H1 (cell line): ENCODE data around the gene PAGE5. TPM values are rescaled to one million over a fixed set of nuclear protein-coding genes. Genes with fewer than 3 reads are reported as not detected.

Experiments
- CTCF ChIA-PET: fragments of 300-600 bp; sonication (Branson Sonifier 250); formaldehyde crosslinking; loops from one replicate; lab custom pipeline; 2021; ENCODE audit not compliant: partially characterized antibody; lab: Charles Lee
- POLR2A ChIA-PET: fragments of 300-600 bp; sonication (Branson Sonifier 250); formaldehyde crosslinking; loops from one replicate; lab custom pipeline; 2021; ENCODE audit warnings: inconsistent platforms; ENCODE audit not compliant: partially characterized antibody; lab: Charles Lee
- DNase-seq, 2 experiments: peaks; one replicate each; pipeline versions ENCODE4 v3.0.0 to v3.0.0-alpha.2; 2010 to 2022; ENCODE audit warnings: low spot score in 2 of 2, low read depth in 1 of 2, mixed read lengths in 1 of 2
- FAIRE-seq: peaks from 2 replicates; lab custom pipeline; 2011; peaks lifted over from hg19 to GRCh38; lab: Jason Lieb, UNC
- H2AFZ ChIP-seq: 2 replicates; pipeline ENCODE4 v1.8.1; 2012; ENCODE audit warnings: low read length, inconsistent platforms
- H2AK5ac ChIP-seq: 2 replicates; pipeline ENCODE4 v1.6.1; 2013; ENCODE audit warnings: low read depth, low read length
- H2BK120ac ChIP-seq: replicated peaks from 2 replicates; pipeline ENCODE3; 2013; ENCODE audit warnings: low read depth, low read length, inconsistent platforms
- H2BK12ac ChIP-seq: 2 replicates; pipeline ENCODE4 v1.6.1; 2013; ENCODE audit warnings: low read depth, low read length
- H2BK15ac ChIP-seq: 2 replicates; pipeline ENCODE4 v1.6.1; 2013; ENCODE audit warnings: low read length
- H2BK20ac ChIP-seq: 2 replicates; pipeline ENCODE4 v1.6.1; 2013; ENCODE audit warnings: low read length
- H2BK5ac ChIP-seq: 2 replicates; pipeline ENCODE4 v1.6.1; 2013; ENCODE audit warnings: low read depth, low read length
- H3K14ac ChIP-seq: 2 replicates; pipeline ENCODE4 v1.6.1; 2013; ENCODE audit warnings: inconsistent platforms; ENCODE audit not compliant: insufficient read length
- H3K18ac ChIP-seq: 2 replicates; pipeline ENCODE4 v1.6.1; 2013; ENCODE audit warnings: low read length; ENCODE audit errors: extremely low read depth
- H3K23ac ChIP-seq: 2 replicates; pipeline ENCODE4 v1.6.1; 2013; ENCODE audit warnings: inconsistent platforms; ENCODE audit not compliant: insufficient read length
- H3K23me2 ChIP-seq: 2 replicates; pipeline ENCODE4 v1.6.1; 2013; ENCODE audit warnings: low read depth, low read length
- H3K27ac ChIP-seq: 2 replicates; pipeline ENCODE4 v1.6.1; 2011; ENCODE audit warnings: low read depth, low read length, inconsistent platforms
- H3K27me3 ChIP-seq, 4 experiments: replicated peaks in 1 of 4; 1 replicate in 1 of 4; 2 replicates in 3 of 4; pipeline versions ENCODE4 v1.6.1 to v1.8.1; 2011 to 2013; ENCODE audit warnings: low read length in 3 of 4, mild to moderate bottlenecking in 3 of 4, inconsistent platforms in 2 of 4, mixed read lengths in 2 of 4, moderate library complexity in 1 of 4; ENCODE audit not compliant: control insufficient read depth in 3 of 4, insufficient read depth in 3 of 4; ENCODE audit errors: extremely low read depth in 1 of 4
- H3K36me3 ChIP-seq, 4 experiments: 2 replicates each; pipeline versions ENCODE4 v1.6.1 to v1.8.1; 2011 to 2013; ENCODE audit warnings: mild to moderate bottlenecking in 4 of 4, low read length in 3 of 4, moderate library complexity in 2 of 4, control low read depth in 1 of 4, inconsistent platforms in 1 of 4; ENCODE audit not compliant: insufficient read depth in 4 of 4, control insufficient read depth in 2 of 4
- H3K4ac ChIP-seq: replicated peaks from 2 replicates; pipeline ENCODE3; 2013; ENCODE audit warnings: low read length, low read depth, mixed read lengths, inconsistent platforms; ENCODE audit not compliant: insufficient read length
- H3K4me1 ChIP-seq, 4 experiments: replicated peaks in 1 of 4; 1 replicate in 1 of 4; 2 replicates in 3 of 4; pipeline versions ENCODE4 v1.6.1 to v1.8.1; 2011 to 2013; ENCODE audit warnings: low read length in 3 of 4, inconsistent platforms in 2 of 4, mixed read lengths in 1 of 4; ENCODE audit not compliant: insufficient read depth in 4 of 4, control insufficient read depth in 3 of 4
- H3K4me2 ChIP-seq, 2 experiments: 2 replicates each; pipeline versions ENCODE4 v1.6.1 to v1.8.1; 2011 to 2013; ENCODE audit warnings: low read depth in 2 of 2, low read length in 2 of 2, control low read depth in 1 of 2, inconsistent platforms in 1 of 2, mild to moderate bottlenecking in 1 of 2; ENCODE audit not compliant: insufficient read depth in 1 of 2
- H3K4me3 ChIP-seq, 4 experiments: fragments of 200-600, 300-600 bp in 1 of 4; sonication (generic), shearing (Covaris generic), sonication (Bioruptor Twin) in 1 of 4; 2 replicates each; pipeline versions ENCODE4 v1.5.1 to v1.8.1; 2011 to 2016; ENCODE audit warnings: low read length in 4 of 4, low read depth in 3 of 4, control low read depth in 2 of 4, inconsistent platforms in 2 of 4, mild to moderate bottlenecking in 2 of 4, mixed read lengths in 1 of 4, moderate library complexity in 1 of 4; ENCODE audit not compliant: insufficient read depth in 2 of 4; ENCODE audit errors: extremely low read depth in 1 of 4
- H3K56ac ChIP-seq: replicated peaks from 2 replicates; pipeline ENCODE3; 2013; ENCODE audit warnings: low read depth, mild to moderate bottlenecking, mixed read lengths, low read length, inconsistent platforms; ENCODE audit not compliant: insufficient read length
- H3K79me1 ChIP-seq: 2 replicates; pipeline ENCODE4 v1.6.1; 2013; ENCODE audit warnings: low read depth, low read length, control low read depth
- H3K79me2 ChIP-seq, 2 experiments: 2 replicates each; pipeline versions ENCODE4 v1.6.1 to v1.8.1; 2012 to 2013; ENCODE audit warnings: low read length in 2 of 2, mild to moderate bottlenecking in 2 of 2, inconsistent platforms in 1 of 2; ENCODE audit not compliant: insufficient read depth in 2 of 2, control insufficient read depth in 1 of 2
- H3K9ac ChIP-seq, 4 experiments: replicated peaks in 1 of 4; 1 replicate in 1 of 4; 2 replicates in 3 of 4; pipeline versions ENCODE4 v1.6.1 to v1.8.1; 2011 to 2013; ENCODE audit warnings: low read depth in 3 of 4, low read length in 3 of 4, control low read depth in 2 of 4, mild to moderate bottlenecking in 2 of 4, moderate library complexity in 2 of 4, inconsistent platforms in 1 of 4; ENCODE audit errors: extremely low read depth in 1 of 4
- H3K9me3 ChIP-seq, 2 experiments: 2 replicates each; pipeline versions ENCODE4 v1.6.1 to v1.8.1; 2012 to 2013; ENCODE audit warnings: mild to moderate bottlenecking in 2 of 2, moderate library complexity in 2 of 2, control low read depth in 1 of 2, inconsistent platforms in 1 of 2, low read depth in 1 of 2, low read length in 1 of 2, mixed read lengths in 1 of 2; ENCODE audit not compliant: insufficient read depth in 2 of 2
- H4K20me1 ChIP-seq, 2 experiments: replicated peaks in 1 of 2; 2 replicates each; pipeline versions ENCODE3 to v1.8.1; 2011 to 2013; ENCODE audit warnings: inconsistent platforms in 2 of 2, low read length in 2 of 2, mild to moderate bottlenecking in 1 of 2; ENCODE audit not compliant: insufficient read depth in 2 of 2, control insufficient read depth in 1 of 2
- H4K5ac ChIP-seq: 2 replicates; pipeline ENCODE4 v1.6.1; 2013; ENCODE audit warnings: low read length, low read depth, mixed read lengths, inconsistent platforms; ENCODE audit not compliant: insufficient read length
- H4K8ac ChIP-seq: 2 replicates; pipeline ENCODE4 v1.8.0; 2013; ENCODE audit warnings: mild to moderate bottlenecking, moderate library complexity, low read length, inconsistent platforms; ENCODE audit not compliant: insufficient read depth; ENCODE audit errors: extremely low read depth
- H4K91ac ChIP-seq: replicated peaks from 2 replicates; pipeline ENCODE3; 2013; ENCODE audit warnings: low read length, mixed read lengths, inconsistent platforms; ENCODE audit not compliant: insufficient read length
- BACH1 ChIP-seq: IDR thresholded peaks from 2 replicates; pipeline ENCODE4 v1.6.1; 2012; ENCODE audit warnings: low read length, improper control_type of control experiment
- BCL11A ChIP-seq, 2 experiments: IDR thresholded peaks; one replicate each; pipeline ENCODE4 v1.6.1; 2011; ENCODE audit warnings: low read depth in 2 of 2, low read length in 2 of 2, mild to moderate bottlenecking in 2 of 2
- CTBP2 ChIP-seq: IDR thresholded peaks from 2 replicates; pipeline ENCODE4 v1.7.0; 2011; ENCODE audit warnings: borderline replicate concordance, mild to moderate bottlenecking, moderate library complexity, mixed read lengths, low read length; ENCODE audit not compliant: insufficient read depth, insufficient read length
- E2F6 ChIP-seq: IDR thresholded peaks from 2 replicates; pipeline ENCODE4 v1.6.1; 2012; ENCODE audit warnings: inconsistent platforms
- FOSL1 ChIP-seq: IDR thresholded peaks from 2 replicates; pipeline ENCODE4 v1.6.1; 2011; ENCODE audit warnings: mild to moderate bottlenecking, low read depth, low read length, moderate library complexity; ENCODE audit not compliant: insufficient read depth
- HDAC2 ChIP-seq, 2 experiments: fragments of 300-600 bp in 1 of 2; sonication (generic) in 1 of 2; IDR thresholded peaks; 2 replicates each; pipeline ENCODE4 v1.6.1; 2011 to 2012; ENCODE audit warnings: low read depth in 2 of 2, low read length in 2 of 2, mild to moderate bottlenecking in 2 of 2, moderate library complexity in 2 of 2, borderline replicate concordance in 1 of 2, inconsistent platforms in 1 of 2
- HDAC6 ChIP-seq: IDR thresholded peaks from one replicate; pipeline ENCODE4 v1.7.1; 2012; ENCODE audit warnings: low read depth, mild to moderate bottlenecking, inconsistent platforms, low read length, moderate library complexity
- KDM4A ChIP-seq: IDR thresholded peaks from one replicate; pipeline ENCODE4 v1.7.1; 2012; ENCODE audit warnings: low read depth, mild to moderate bottlenecking, moderate library complexity, low read length, inconsistent platforms; ENCODE audit not compliant: severe bottlenecking
- KDM5A ChIP-seq: fragments of 200-600 bp; IDR thresholded peaks from 2 replicates; pipeline ENCODE4 v1.7.1; 2012; ENCODE audit warnings: mild to moderate bottlenecking, low read length, inconsistent platforms, mixed read lengths
- TAF7 ChIP-seq: optimal IDR thresholded peaks from 2 replicates; pipeline ENCODE3; 2011; ENCODE audit warnings: low read depth, mild to moderate bottlenecking, inconsistent platforms, low read length, moderate library complexity, borderline replicate concordance
- TCF12 ChIP-seq: IDR thresholded peaks from 2 replicates; pipeline ENCODE4 v1.6.1; 2011; ENCODE audit warnings: low read depth, mild to moderate bottlenecking, low read length
- ZNF274 ChIP-seq: IDR thresholded peaks from 2 replicates; pipeline ENCODE4 v1.7.0; 2012; ENCODE audit warnings: low read length, borderline replicate concordance; ENCODE audit errors: extremely low read depth
- WGBS, 2 experiments: shearing (Covaris generic) in 1 of 2; methylation state at CpG; one replicate each; pipeline versions ENCODE4 v1.1.6 to v1.1.7; 2013 to 2015; ENCODE audit warnings: low lambda C conversion rate in 2 of 2, mixed read lengths in 2 of 2, inconsistent platforms in 1 of 2, low coverage in 1 of 2, missing lambda C conversion rate in 1 of 2; ENCODE audit not compliant: insufficient replicate concordance in 2 of 2, insufficient coverage in 1 of 2, insufficient read length in 1 of 2; ENCODE audit errors: extremely low coverage in 1 of 2, missing lambda C conversion rate in 1 of 2; 5-methylcytosine and 5-hydroxymethylcytosine counted together
- polyA plus RNA-seq, 7 experiments: library from polyadenylated mRNA; depleted of rRNA in 3 of 7; stranded (reverse) in 5 of 7; unstranded in 2 of 7; fragments of >200 nt in 5 of 7; fragments of 200-250 nt in 2 of 7; gene quantifications; 1 replicate in 5 of 7; 2 replicates in 1 of 7; 4 replicates in 1 of 7; pipeline versions ENCODE4 v1.2.1 to v1.2.3, GENCODE V29; 2011 to 2013; ENCODE audit warnings: missing spikeins in 2 of 7, mixed read lengths in 2 of 7
- total RNA-seq: library from RNA; stranded (reverse); fragmentation: NEBNext Ultra II Directional; extraction: Animal tissue kit (Norgen Biotek cat#: 25700); gene quantifications from 2 replicates; pipeline ENCODE4 v1.2.1, GENCODE V29; 2021

PAGE5 gene
- total and polyA plus RNA-seq, 2 of the 8 experiments (the other 6 are each of a cell fraction or from before 2014, with no cell fraction given): not detected

- H4K20me1 ChIP-seq: no peaks in the 10 kb centered on the region
- H3K23me2 ChIP-seq: no peaks in the 10 kb centered on the region
- H3K56ac ChIP-seq: no peak within 1 kb of the TSS
- no peak within 1 kb of the TSS for H2BK15ac ChIP-seq
- ChIA-PET POLR2A (no interaction called here), CTCF (no interaction called here)
- H2AK5ac ChIP-seq: no peak within 1 kb of the TSS
- peaks cover 0 to 18% of the 10 kb centered on the region in 2 experiments; a peak in 2 of 4 replicates for H3K9me3 ChIP-seq
- no peak within 1 kb of the TSS for H3K14ac ChIP-seq
- WGBS, 2 experiments: 94% methylated on average over 5 of the region's 5 CpGs; no CpG with 5 or more reads in 1 of the 2 experiments
- no peak within 1 kb of the TSS for H4K5ac ChIP-seq
- no peak for FAIRE-seq
- no peak within 1 kb of the TSS for H2BK120ac ChIP-seq
- H3K9ac ChIP-seq: no peak within 1 kb of the TSS
- no peak within 1 kb of the TSS for H3K4me2 ChIP-seq
- no peak within 1 kb of the TSS for H3K27ac ChIP-seq
- TF ChIP-seq KDM4A (no peak), FOSL1 (no peak), TCF12 (no peak), E2F6 (no peak), KDM5A (no peak), CTBP2 (no peak), BACH1 (no peak), ZNF274 (no peak), TAF7 (no peak), BCL11A (IDR thresholded peaks at IDR 0.05; ENCODE audit: low read depth in 2 of 2, low read length in 2 of 2) (no peak), HDAC6 (no peak), HDAC2 (IDR thresholded peaks at IDR 0.05; ENCODE audit: borderline replicate concordance in 1 of 2, low read depth in 2 of 2, low read length in 2 of 2) (no peak)
- H4K91ac ChIP-seq: no peak within 1 kb of the TSS
- no peak within 1 kb of the TSS for H3K4me3 ChIP-seq
- H3K36me3 ChIP-seq: no peaks in the 10 kb centered on the region
- H2BK20ac ChIP-seq: no peak within 1 kb of the TSS
- H4K8ac ChIP-seq: no peak within 1 kb of the TSS
- H3K79me2 ChIP-seq: no peaks in the 10 kb centered on the region
- no peaks in the 10 kb centered on the region for H3K79me1 ChIP-seq
- no peak within 1 kb of the TSS for H2BK12ac ChIP-seq
- H3K27me3 ChIP-seq: no peaks in the 10 kb centered on the region
- H3K18ac ChIP-seq: no peak within 1 kb of the TSS
- no peak for DNase-seq
- no peak within 1 kb of the TSS for H3K4ac ChIP-seq
- no peaks in the 10 kb centered on the region for H3K4me1 ChIP-seq
- H2BK5ac ChIP-seq: no peak within 1 kb of the TSS
- no peak within 1 kb of the TSS for H2AFZ ChIP-seq
- no peak within 1 kb of the TSS for H3K23ac ChIP-seq
These were observed 44.7 kb downstream of the PAGE5 start, which contains the start of gene PAGE3 for GRCh38 chrX:55264816-55265215. TSS of gene PAGE3 (minus strand) at chrX:55264916. CDS start at chrX:55263903, 1,013 bp downstream.
